ENCODE data around the gene RGMA. TPM values are rescaled to one million over a fixed set of nuclear protein-coding genes. Genes with fewer than 3 reads are reported as not detected.

Gene RGMA
- total RNA-seq, 1 donor from 2014 or later: 11.4 TPM

DNA sequence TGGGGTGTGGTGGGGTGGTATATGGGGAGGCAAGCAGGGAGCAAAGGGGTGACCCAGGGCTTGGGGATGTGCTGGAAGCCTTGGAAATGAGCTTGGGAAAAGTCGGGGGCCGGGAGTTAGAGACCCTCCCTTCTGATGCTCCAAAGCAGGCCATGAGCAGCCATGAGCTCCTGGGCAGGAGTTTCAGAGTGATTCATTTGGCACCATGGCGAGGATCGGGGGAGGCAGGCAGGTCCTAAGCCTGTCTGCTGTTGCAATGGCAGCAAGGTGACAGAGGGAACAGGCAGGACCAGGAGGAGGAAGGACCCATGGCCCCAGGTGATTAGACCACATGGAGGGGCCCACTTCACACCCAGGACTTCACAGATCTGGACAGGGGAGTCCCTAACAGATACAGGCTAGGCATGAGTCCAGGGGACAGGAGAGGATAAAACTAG is 21.3 kb downstream of the RGMA start:
- H3K27me3 Mint-ChIP-seq: peaks cover 17% of the 10 kb centered on the region
- peaks cover 3% of the 10 kb centered on the region for H3K36me3 Mint-ChIP-seq (ENCODE audit: insufficient read depth)
- H3K27ac Mint-ChIP-seq: no peak overlapping the region
- no peak overlapping the region for H3K4me3 Mint-ChIP-seq (ENCODE audit: low read depth)
- peaks cover 32% of the 10 kb centered on the region for H3K4me1 Mint-ChIP-seq (ENCODE audit: low read depth)
- no peak for DNase-seq (ENCODE audit: low spot score, unreplicated experiment)
- no peaks in the 10 kb centered on the region for H3K9me3 Mint-ChIP-seq (ENCODE audit: low read depth)
- TF ChIP-seq, protein P1, sequence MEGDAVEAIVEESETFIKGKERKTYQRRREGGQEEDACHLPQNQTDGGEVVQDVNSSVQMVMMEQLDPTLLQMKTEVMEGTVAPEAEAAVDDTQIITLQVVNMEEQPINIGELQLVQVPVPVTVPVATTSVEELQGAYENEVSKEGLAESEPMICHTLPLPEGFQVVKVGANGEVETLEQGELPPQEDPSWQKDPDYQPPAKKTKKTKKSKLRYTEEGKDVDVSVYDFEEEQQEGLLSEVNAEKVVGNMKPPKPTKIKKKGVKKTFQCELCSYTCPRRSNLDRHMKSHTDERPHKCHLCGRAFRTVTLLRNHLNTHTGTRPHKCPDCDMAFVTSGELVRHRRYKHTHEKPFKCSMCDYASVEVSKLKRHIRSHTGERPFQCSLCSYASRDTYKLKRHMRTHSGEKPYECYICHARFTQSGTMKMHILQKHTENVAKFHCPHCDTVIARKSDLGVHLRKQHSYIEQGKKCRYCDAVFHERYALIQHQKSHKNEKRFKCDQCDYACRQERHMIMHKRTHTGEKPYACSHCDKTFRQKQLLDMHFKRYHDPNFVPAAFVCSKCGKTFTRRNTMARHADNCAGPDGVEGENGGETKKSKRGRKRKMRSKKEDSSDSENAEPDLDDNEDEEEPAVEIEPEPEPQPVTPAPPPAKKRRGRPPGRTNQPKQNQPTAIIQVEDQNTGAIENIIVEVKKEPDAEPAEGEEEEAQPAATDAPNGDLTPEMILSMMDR (IDR thresholded peaks at IDR 0.05; ENCODE audit: unreplicated experiment): no peak

DNA sequence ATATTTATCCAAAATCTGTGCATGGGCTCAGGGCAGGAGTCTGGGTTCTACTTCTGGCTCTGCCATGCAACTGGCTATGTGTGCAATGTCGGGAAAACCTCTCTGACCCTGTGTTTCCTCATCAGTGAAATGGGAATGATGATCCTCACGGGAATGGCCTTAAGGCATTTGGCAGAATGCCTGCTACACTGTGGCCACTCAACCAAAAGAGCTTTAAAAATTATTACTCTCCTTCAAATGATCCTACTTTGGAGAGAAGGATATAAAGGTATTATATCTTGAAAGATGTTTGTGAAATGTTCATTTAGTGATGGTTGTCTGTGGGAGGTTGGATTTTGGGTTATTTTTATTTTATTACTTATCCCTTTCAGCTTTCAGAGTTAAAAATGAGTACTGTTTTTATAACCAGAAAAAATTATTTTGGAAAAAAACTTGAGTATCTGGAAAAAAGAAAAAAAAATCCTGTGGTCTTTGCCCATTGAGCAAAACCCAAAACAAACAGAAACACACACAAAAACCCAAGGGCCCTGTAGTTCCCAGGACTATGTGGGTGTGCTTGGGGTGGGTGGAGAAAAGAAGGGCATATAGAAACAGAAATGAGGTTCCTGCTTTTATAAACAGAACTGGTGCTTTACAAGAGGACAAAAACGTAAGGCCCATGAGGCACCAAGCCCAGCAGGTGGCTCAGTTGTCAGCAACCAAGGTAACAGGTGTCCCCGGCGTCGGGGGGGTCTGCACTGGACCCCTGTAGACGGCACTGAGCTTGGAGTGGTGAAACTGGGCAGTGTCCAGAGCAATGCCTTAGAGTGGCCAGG is 22.0 kb downstream of the RGMA start:
- no peaks in the 10 kb centered on the region for H3K9me3 Mint-ChIP-seq (ENCODE audit: low read depth)
- no peak for DNase-seq (ENCODE audit: low spot score, unreplicated experiment)
- H3K27ac Mint-ChIP-seq: peak overlapping the region; percentile 33
- H3K4me3 Mint-ChIP-seq (ENCODE audit: low read depth): no peak overlapping the region
- H3K27me3 Mint-ChIP-seq: peaks cover 17% of the 10 kb centered on the region
- TF ChIP-seq, protein P1 (IDR thresholded peaks at IDR 0.05; ENCODE audit: unreplicated experiment): no peak
- peaks cover 3% of the 10 kb centered on the region for H3K36me3 Mint-ChIP-seq (ENCODE audit: insufficient read depth)
- peaks cover 35% of the 10 kb centered on the region for H3K4me1 Mint-ChIP-seq (ENCODE audit: low read depth)

DNA sequence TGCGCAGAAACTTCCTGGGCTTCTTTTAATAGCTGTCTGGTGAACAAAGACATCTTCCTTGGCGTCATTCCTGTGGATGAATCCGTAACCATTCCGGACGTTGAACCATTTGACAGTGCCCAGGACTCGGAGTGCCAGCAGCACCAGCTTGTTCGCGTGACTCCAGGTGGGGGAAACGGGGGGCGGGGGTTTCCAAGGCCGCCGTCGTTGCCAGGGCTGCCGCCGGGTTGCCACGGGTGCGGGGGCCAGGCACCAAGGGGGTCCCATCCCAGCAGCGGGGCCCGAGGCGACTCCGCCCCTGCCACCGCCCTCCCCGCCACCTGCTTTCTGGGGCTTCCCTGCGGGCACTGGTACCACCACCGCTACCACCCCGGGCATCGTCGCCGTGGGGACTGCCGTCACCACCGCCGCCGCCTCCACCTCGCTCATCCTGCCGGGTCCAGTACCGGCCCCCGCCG is 22.8 kb downstream of the RGMA start:
- H3K27me3 Mint-ChIP-seq: peaks cover 13% of the 10 kb centered on the region
- H3K36me3 Mint-ChIP-seq (ENCODE audit: insufficient read depth): peaks cover 3% of the 10 kb centered on the region
- DNase-seq (ENCODE audit: low spot score, unreplicated experiment): no peak
- peaks cover 34% of the 10 kb centered on the region for H3K4me1 Mint-ChIP-seq (ENCODE audit: low read depth)
- no peak overlapping the region for H3K27ac Mint-ChIP-seq
- TF ChIP-seq, protein P1 (IDR thresholded peaks at IDR 0.05; ENCODE audit: unreplicated experiment): no peak
- no peak overlapping the region for H3K4me3 Mint-ChIP-seq (ENCODE audit: low read depth)
- H3K9me3 Mint-ChIP-seq (ENCODE audit: low read depth): no peaks in the 10 kb centered on the region

DNA sequence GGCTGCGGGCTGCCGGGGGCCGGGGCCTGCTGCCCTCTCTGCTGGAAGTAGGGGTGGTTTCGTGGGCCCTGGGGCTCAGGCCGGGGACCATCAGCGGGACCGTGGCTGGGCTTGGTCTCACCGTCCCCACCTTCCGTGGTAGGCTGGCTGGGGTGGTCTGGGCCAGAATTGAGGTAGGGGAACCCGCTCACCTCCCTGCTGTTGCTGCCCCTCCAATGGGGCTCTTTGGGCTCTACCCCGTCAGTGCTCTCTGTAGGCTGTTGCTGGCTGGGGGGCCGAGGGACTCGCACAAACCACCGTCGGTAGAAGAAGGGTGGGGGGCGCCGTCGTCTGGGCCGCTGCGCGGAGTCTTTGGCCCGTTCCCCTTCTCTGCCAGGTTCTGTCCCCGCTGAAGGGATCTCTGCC is 23.4 kb downstream of the RGMA start:
- H3K36me3 Mint-ChIP-seq (ENCODE audit: insufficient read depth): peaks cover 3% of the 10 kb centered on the region
- H3K9me3 Mint-ChIP-seq (ENCODE audit: low read depth): no peaks in the 10 kb centered on the region
- H3K27ac Mint-ChIP-seq: no peak overlapping the region
- peaks cover 34% of the 10 kb centered on the region for H3K4me1 Mint-ChIP-seq (ENCODE audit: low read depth)
- TF ChIP-seq, protein P1 (IDR thresholded peaks at IDR 0.05; ENCODE audit: unreplicated experiment): no peak
- no peak for DNase-seq (ENCODE audit: low spot score, unreplicated experiment)
- no peak overlapping the region for H3K4me3 Mint-ChIP-seq (ENCODE audit: low read depth)
- peaks cover 8% of the 10 kb centered on the region for H3K27me3 Mint-ChIP-seq

DNA sequence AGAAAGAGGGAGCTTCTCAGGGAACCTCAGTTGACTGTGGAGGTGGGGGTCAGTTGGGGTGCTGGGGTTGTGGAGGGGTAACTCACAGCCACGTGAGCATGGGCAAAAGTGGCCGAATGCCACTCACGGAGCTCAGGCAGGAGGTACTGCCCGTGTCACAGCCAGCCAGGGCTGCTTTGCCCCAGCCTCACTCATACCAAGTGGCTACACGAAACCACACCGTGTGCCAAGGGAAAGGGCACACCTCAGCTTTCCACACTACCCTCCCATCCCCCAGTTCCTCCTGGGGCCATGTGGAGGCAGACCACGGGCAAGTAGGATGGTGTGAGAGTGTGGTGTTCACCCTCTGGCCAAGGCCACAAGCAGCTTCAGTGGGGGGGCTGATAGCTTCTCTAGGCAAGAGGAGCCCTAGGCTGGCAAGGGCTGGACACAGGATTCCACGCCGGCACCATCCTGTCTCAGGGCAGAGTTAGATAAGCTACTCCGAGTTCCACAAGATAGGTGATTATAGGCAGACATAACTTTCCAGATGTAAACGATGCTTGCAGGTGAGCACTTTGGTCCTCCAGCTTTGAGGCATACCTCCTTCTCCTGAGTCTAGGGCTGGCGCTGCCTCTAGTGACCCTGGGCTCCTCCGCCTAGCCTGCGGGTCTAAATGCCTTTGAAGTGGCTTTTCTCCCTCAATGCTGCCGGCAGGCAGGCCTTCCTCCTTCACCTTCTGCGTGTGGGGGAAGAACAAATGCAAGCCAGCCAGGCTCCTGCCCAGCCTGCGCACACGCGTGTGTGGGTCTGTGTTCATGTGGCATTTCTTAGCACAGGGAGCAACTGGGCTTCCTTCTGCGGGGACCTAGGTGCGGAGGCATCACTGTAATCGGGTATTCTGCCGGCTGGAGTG is 25.0 kb downstream of the RGMA start:
- peaks cover 3% of the 10 kb centered on the region for H3K27me3 Mint-ChIP-seq
- H3K4me1 Mint-ChIP-seq (ENCODE audit: low read depth): peaks cover 36% of the 10 kb centered on the region
- peak overlapping the region; percentile 86 for H3K27ac Mint-ChIP-seq
- TF ChIP-seq, protein P1 (IDR thresholded peaks at IDR 0.05; ENCODE audit: unreplicated experiment): no peak
- no peak for DNase-seq (ENCODE audit: low spot score, unreplicated experiment)
- no peaks in the 10 kb centered on the region for H3K9me3 Mint-ChIP-seq (ENCODE audit: low read depth)
- H3K4me3 Mint-ChIP-seq (ENCODE audit: low read depth): no peak overlapping the region
- H3K36me3 Mint-ChIP-seq (ENCODE audit: insufficient read depth): peaks cover 3% of the 10 kb centered on the region

Measured in progenitor cell of endocrine pancreas (in vitro differentiated cells).